WTC11 (cell line): ENCODE measurements around the gene USP28.
A peak's percentile ranks its signal among the peaks of the same experiment; 100 is the strongest.

ENCODE experiments used
- ESRRA ChIP-seq: sonication (generic); formaldehyde crosslinking; IDR thresholded peaks from 2 replicates; pipeline ENCODE4 v1.8.1; 2022; ENCODE audit warnings: mild to moderate bottlenecking, missing genetic modification reagents, borderline replicate concordance
- KAT7 ChIP-seq: sonication (generic); formaldehyde crosslinking; IDR thresholded peaks from 2 replicates; pipeline ENCODE4 v1.8.1; 2023; ENCODE audit warnings: missing genetic modification reagents, mild to moderate bottlenecking, borderline replicate concordance
- MAX ChIP-seq: sonication (generic); formaldehyde crosslinking; IDR thresholded peaks from 2 replicates; pipeline ENCODE4 v1.8.0; 2022; ENCODE audit warnings: mild to moderate bottlenecking, missing genetic modification reagents
- MLX ChIP-seq: sonication (generic); formaldehyde crosslinking; IDR thresholded peaks from 2 replicates; pipeline ENCODE4 v1.8.1; 2023; ENCODE audit warnings: mild to moderate bottlenecking, missing genetic modification reagents, moderate library complexity
- SMAD3 ChIP-seq: sonication (generic); formaldehyde crosslinking; IDR thresholded peaks from 2 replicates; pipeline ENCODE4 v1.8.0; 2022; ENCODE audit warnings: missing genetic modification reagents, mild to moderate bottlenecking, borderline replicate concordance
- TF ChIP-seq, protein P1 (sequence below): fragments of 200-600 bp; IDR thresholded peaks from 2 replicates; pipeline ENCODE4 v1.8.0; 2022; ENCODE audit warnings: antibody characterized with exemption

- TF ChIP-seq KAT7 (CRISPR knock-in tag) (no peak), SMAD3 (CRISPR knock-in tag) (no peak), MAX (CRISPR knock-in tag) (no peak), MLX (CRISPR knock-in tag) (no peak), ESRRA (CRISPR knock-in tag) (no peak)
- TF ChIP-seq, protein P1, sequence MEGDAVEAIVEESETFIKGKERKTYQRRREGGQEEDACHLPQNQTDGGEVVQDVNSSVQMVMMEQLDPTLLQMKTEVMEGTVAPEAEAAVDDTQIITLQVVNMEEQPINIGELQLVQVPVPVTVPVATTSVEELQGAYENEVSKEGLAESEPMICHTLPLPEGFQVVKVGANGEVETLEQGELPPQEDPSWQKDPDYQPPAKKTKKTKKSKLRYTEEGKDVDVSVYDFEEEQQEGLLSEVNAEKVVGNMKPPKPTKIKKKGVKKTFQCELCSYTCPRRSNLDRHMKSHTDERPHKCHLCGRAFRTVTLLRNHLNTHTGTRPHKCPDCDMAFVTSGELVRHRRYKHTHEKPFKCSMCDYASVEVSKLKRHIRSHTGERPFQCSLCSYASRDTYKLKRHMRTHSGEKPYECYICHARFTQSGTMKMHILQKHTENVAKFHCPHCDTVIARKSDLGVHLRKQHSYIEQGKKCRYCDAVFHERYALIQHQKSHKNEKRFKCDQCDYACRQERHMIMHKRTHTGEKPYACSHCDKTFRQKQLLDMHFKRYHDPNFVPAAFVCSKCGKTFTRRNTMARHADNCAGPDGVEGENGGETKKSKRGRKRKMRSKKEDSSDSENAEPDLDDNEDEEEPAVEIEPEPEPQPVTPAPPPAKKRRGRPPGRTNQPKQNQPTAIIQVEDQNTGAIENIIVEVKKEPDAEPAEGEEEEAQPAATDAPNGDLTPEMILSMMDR = peak; percentile 49; the same call in 1 of the 2 replicates
Observed at GRCh38 chr11:113896156-113896879, 20.9 kb upstream of the USP28 start.
